GM20431 (cell line): Measurements from ENCODE around the gene SBF1.

ENCODE experiments used
- in situ Hi-C: fragments of 300-500 bp; cut with MseI, MboI; formaldehyde crosslinking; loops from one replicate; pipeline ENCODE4 v1.15.0; 2020; ENCODE audit warnings: low sequenced_read_pairs; ENCODE audit not compliant: unreplicated experiment

The SBF1 gene

GRCh38 chr22:50486561-50487289, 11.9 kb upstream of the SBF1 start, which contains the start of gene MIOX:
MIOX (plus strand) TSS chr22:50486859; CDS start chr22:50486898, 39 bp downstream.
- in situ Hi-C loops: no loop called here

GRCh38 chr22:50485221-50486131, 10.6 kb upstream of the SBF1 start:
- in situ Hi-C loops: no loop called here

GRCh38 chr22:50483977-50484853, 9.4 kb upstream of the SBF1 start:
- in situ Hi-C loops: no loop called here

- in situ Hi-C loops: no loop called here
Measured at GRCh38 chr22:50483556-50483955, 8.7 kb upstream of the SBF1 start.

GRCh38 chr22:50483106-50483505, 8.3 kb upstream of the SBF1 start:
- in situ Hi-C loops: no loop called here

- in situ Hi-C loops: no loop called here
Measured at GRCh38 chr22:50482107-50483074, 7.6 kb upstream of the SBF1 start.

GRCh38 chr22:50481440-50482106, 6.7 kb upstream of the SBF1 start, which contains the start of gene ADM2:
ADM2 (plus strand) TSS chr22:50481543; CDS start chr22:50481848, 305 bp downstream.
- in situ Hi-C loops: no loop called here

GRCh38 chr22:50481045-50481439, 6.2 kb upstream of the SBF1 start:
- in situ Hi-C loops: no loop called here

GRCh38 chr22:50479721-50480120, 4.9 kb upstream of the SBF1 start:
- in situ Hi-C loops: no loop called here

GRCh38 chr22:50477923-50478322, 3.1 kb upstream of the SBF1 start:
- in situ Hi-C loops: no loop called here

- in situ Hi-C loops: no loop called here
Measured at GRCh38 chr22:50476868-50477267, 2.0 kb upstream of the SBF1 start.

- in situ Hi-C loops: no loop called here
Measured at GRCh38 chr22:50475652-50476002, 792 bp upstream of the SBF1 start.

- in situ Hi-C loops: no loop called here
Measured at GRCh38 chr22:50473855-50474671, 772 bp downstream of the SBF1 start.

GRCh38 chr22:50473088-50473487, 1.7 kb downstream of the SBF1 start:
- in situ Hi-C loops: no loop called here

- in situ Hi-C loops: no loop called here
Measured at GRCh38 chr22:50471962-50472361, 2.9 kb downstream of the SBF1 start.

GRCh38 chr22:50471197-50471847, 3.5 kb downstream of the SBF1 start:
- in situ Hi-C loops: no loop called here

GRCh38 chr22:50470491-50470890, 4.3 kb downstream of the SBF1 start:
- in situ Hi-C loops: no loop called here
